ENCODE measurements around the gene SOCS2.
"Not testable (repeated sequence)": the region's sequence is repeated elsewhere in the genome, so short reads cannot be mapped to it uniquely, and the experiment has no call there.

- not testable (repeated sequence) for TF ChIP-seq POLR2A, CTCF, POLR2AphosphoS5 (IDR thresholded peaks at IDR 0.05)
Observed at GRCh38 chr12:93558685-93559084, 13.8 kb upstream of the SOCS2 start.
